Esophagus muscularis mucosa (tissue), 3 donors: Measurements from ENCODE around the gene UVRAG.

ENCODE experiments used
- CTCF ChIP-seq, 3 experiments: fragments of 200-600 bp in 2 of 3; fragments of 450-650 bp in 1 of 3; sonication (generic) in 2 of 3; IDR thresholded peaks; one replicate each; pipeline ENCODE4 v1.5.1; 2017 to 2019; ENCODE audit warnings: antibody characterized with exemption in 3 of 3, mild to moderate bottlenecking in 2 of 3, moderate library complexity in 1 of 3
- POLR2A ChIP-seq: fragments of 450-650 bp; IDR thresholded peaks from one replicate; pipeline ENCODE4 v1.6.1; 2017; ENCODE audit warnings: antibody characterized with exemption, moderate library complexity, mild to moderate bottlenecking, low read depth
- POLR2AphosphoS5 ChIP-seq, 2 donors: sonication (generic); formaldehyde crosslinking; IDR thresholded peaks; one replicate each; pipeline ENCODE4 v1.6.1; 2017; ENCODE audit warnings: antibody characterized with exemption in 2 of 2

GRCh38 chr11:76047766-76048165 is 232.8 kb downstream of the UVRAG start:
- TF ChIP-seq CTCF (IDR thresholded peaks at IDR 0.05) (no peak), POLR2AphosphoS5 (IDR thresholded peaks at IDR 0.05) (no peak), POLR2A (no peak)
